NCI-H226 (cell line): ENCODE data around the gene GATM.
"Not testable (repeated sequence)": the region's sequence is repeated elsewhere in the genome, so short reads cannot be mapped to it uniquely, and the experiment has no call there.

Experiments used
- DNase-seq: peaks from one replicate; pipeline ENCODE4 v3.0.0-alpha.2; 2015

GATM gene

DNA sequence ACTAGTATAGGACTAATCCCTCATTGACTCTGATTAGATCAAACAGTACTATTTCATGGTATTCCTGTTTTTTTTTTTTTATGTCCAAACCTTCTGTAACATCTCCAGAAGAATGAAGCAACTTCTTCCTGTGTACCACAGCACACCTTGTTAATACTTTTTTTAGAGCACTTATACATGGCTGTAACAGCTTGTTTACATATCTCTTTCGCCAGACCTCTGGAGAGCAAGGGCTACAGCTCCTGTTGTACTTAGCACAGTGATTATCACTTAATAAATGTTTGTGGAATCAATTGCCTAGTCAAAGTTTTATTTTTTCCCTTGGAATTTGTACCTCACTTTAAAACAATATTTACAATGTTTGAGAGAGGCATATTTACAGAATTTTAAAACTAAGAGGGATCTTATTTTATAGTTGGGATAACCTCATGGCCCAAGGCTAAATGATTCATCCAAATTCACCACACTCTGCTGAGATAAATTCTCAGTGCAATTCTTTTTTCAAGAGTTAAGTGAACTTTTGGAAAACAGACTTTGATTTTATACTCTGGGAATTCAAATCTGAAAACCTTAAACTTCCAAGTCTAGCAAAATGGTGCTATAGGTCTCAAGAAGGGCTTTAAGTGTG is 9.2 kb upstream of the GATM start:
- no peak for DNase-seq

DNA sequence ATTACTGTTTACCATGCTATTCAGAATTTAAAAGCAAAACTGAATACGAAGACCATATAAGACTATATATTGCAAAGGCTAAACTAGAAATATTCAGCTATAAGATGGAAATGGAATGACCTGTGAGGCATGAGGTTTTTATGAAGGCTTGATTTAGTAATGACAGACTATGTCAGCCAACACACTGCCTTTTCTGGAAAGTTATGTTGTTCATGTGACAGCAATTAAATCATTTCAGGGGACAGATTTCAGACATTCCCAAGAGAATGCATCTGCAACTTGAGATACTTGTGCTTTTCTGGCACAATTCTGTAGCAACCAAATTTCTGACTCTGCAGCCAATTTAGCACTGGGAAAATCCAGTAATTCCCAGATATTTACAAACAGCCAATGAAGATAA is 8.6 kb upstream of the GATM start:
- no peak for DNase-seq

DNA sequence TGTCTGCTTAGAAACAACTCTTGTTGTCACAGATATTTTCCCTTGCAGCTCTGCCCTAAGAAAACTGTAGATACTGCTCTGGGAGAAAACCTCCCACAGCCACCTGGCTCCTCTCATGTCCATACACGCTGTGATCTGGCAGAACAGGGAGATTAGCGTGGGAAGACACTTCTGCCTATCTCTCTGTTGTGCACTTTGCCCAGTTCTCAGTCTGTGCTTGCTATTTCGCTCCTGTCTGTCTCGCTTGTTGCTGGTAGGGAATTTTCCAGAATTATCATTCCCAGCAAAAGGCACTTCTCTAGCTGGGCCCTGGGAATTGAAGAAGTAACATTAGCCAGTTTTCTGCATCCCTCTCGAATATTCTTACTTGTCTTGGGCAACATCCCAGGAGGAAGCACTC is 8.1 kb upstream of the GATM start:
- DNase-seq = no peak

DNA sequence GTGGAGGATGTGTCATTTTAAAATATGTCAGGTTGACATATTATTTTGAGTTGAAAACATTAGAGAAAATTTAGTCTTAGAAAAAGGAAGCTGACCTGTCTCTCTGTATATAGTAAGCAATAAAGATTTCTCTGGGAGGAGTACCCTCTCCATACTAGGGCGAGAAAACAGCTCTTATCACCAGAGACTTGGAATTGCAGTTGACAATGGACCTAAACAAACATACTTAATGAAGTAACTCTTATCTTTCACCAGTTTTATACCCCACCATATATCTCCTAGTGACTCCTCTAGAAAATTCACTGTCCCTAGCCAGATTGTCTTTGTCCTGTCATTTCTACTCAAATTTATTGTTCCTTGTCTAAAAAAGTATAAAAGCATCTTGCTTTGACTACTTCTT is 7.2 kb upstream of the GATM start:
- no peak for DNase-seq

DNA sequence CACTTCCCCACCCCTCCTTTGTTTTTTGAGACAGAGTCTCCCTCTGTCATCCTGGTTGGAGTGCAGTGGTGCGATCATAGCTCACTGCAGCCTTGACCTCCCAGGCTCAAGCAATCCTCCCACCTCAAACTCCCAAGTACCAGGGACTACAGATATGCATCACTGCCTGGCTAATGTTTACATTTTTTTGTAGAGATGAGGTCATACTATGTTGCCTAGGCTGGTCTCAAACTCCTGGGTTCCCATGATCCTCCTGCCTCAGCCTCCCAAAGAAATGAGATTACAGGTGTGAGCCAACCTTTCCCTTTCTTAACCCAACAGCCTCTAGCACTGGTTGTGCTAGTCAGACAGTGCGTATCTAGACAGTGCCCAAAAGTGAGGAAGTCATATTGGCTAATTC is 6.4 kb upstream of the GATM start:
- peak; percentile 36 for DNase-seq

DNA sequence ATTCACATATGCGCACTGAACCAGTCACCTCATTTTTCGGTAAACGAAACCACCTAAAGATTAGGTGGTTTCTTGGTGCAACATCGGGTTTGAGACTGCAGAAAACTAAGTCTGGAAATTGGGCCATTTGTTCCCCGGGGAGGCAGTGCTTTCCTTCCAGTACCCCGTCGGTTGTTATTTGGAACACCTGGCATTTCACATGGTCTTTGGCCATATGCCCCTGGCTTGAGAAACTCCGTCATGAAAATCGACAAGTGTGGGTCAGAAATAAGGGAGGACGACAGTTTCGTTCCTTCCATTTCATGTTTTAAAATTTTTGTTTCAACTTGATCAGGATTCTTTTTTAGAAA is 544 bp upstream of the GATM start:
- DNase-seq = no peak

DNA sequence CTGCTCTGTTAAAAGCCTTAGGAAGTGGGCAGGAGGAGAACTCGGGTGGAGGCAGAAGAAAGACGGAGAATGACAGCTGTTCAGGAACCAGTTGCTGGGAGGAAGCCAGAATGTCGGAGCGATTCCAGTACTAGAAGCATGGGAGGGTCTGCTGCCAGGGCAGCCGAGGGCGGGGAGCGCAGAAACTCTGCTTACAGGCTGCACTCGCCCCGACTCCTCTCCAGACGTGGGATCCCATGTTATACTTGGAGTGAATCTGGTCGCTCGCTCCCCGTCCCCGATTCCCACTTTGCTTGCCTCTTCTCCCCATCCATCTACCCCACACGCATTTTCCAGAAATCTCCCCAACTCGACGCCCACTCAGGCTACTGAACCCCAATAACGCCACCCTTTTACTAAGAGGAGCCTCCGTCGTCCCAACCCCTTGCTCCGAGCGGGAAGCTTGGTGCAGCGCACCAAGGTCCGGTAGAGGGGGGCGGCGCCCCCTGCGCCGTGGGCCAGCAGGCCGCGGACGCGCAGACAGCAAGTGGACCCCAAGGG is 665 bp downstream of the GATM start:
- no peak for DNase-seq

DNA sequence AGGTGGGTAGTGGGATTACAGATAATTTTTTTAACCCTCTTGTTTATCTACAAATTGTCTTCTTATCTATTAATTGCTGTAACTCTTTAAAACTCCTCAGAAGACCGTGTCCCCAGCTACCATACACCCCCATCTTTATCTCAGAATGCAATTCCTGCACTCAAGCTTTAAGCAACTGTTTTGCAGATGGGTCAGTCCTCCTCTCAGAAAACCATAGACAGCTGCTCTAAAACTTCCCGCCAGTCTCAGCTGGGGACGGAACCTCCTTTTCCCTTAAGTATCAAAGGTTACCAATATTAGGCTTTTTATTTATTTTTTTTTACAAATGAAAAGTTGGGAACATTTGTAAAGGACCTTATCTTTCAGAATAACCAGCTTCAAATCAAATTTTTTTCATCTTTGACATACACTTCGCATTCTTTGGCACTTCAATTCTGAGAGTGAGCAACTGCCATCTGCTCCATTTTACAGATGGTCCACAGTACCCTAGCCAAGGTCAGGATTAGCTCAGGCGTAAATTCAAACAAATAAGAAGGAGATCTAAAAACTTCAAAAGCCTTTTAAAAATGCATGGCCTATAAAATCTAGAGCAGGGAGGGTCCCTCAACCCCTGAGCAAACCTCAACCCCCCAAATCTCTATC is 1.3 kb downstream of the GATM start:
- no peak for DNase-seq

DNA sequence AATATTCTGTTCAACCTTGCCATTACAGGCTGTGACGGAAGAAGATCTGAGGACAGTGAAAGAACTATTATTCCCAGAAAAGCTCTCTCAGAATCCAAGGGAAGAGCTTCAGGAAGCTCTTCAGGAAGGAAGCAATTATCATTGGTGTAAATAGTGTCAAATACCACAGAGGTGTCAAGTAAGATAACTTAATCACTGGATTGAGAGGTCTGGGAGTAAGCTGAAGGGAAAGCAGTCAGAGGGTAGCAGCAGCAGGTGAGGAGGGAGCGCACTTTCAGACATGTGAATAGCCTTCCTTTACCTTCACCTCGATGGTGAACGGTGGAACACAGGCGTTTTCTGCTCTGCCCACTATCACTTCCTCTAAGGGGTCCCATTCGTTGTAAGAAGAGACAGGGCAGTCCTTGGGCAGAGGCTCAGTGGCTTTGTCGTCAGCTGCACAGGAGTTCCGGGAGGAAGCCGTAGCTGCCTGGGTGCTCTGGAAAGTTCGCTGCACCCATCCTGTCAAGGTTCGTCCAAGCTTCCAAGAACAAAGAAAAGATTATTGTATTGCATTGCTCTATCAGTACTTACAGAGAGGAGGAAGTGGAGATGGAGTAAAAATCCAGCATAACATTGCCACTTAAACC is 1.9 kb downstream of the GATM start:
- DNase-seq = no peak

DNA sequence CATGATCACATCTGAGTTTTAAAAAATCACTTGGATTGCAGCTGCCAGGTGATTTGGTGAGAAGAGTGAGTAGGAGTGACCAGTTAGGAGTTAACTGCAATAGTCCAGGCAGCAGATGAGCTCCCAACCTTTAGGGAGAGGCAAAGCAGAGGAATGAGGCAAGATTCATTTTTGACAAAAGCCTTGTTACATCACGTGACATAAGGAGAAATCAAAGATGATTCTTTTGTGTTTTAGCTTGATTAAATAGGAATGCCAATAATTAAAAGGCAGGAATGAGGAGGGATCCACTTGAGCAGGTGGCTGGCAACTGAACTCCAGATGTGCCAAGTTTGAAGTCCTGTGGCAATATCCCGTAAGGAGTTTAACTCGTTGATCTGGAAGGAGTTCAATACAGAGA is 2.5 kb downstream of the GATM start:
- no peak for DNase-seq

DNA sequence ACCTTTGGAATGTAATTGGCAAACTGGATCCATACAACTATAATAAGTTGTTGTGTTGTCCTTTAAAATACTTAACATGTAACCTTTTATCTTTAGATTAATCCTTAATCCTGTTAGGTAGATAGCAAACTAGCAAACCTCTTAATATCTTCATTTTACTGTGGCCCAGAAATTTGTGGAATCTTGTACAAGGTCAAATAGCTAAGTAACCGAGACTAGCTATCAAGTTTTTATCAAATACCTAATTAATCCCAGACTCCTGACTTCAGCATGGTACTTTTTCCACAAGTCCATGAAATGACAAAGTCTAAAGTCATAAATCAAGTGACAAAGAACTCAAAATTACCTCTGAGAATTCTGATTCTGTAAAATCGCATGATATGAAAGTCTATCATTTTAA is 4.4 kb downstream of the GATM start:
- no peak for DNase-seq

DNA sequence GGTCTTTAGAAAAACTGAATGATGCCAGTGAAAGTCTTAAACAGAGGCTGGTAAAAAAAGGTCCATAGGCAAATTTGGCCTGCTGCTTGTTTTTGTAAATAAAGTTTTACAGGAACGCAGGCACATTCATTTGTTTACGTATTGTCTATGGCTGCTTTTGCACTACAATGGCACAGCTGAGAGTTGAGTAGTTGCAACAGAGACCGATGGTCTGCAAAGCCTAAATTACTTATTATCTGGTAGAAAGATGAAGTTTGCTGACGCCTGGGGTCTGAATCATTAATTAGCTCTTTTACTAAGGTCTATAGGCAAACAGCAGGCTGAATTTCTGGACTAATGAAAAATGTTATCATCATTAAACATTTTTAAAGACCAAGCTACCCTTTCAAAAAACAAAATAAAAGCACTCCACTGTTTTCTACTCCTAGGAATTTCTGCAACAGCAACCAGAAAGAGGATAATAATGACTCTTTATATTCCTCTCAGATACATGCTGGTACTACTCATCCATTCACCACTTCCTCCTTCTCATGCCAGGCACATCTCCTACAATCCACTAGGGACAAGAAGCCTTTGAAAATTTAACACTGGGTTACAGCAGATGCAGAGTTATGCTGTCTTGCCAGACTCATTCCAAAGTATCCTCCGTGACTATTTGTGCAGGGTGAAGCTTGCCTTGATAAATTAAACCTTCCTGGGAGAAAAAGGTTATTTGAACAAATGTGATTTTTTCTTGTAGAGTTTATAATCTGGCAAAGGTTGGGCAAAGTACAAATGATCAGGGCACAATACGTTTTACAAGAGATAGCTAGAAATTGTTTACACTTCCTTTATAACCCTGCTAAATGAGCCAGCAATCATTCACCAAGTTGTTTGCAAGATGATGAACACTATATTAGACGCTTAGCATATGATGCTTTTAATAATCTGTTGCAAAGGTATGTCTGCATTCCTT is 6.0 kb downstream of the GATM start:
- no peak for DNase-seq

DNA sequence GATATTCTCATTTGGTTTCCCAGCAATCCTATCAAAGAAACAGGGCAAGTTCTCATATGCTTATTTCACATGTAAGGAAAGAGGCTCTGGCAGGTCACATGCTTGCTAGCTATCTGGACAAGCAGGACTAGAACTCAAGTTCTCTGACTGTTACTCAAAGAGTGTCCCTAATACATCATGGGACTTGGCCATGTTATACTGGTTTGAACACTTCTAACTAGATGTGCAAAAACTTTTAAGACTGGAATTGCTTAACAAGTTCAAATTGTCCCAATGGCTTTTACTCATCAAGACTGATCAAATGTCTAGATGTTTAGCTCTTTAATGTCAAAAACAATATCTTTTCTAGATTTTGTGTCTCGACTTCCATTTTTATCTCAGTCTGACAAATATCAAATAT is 6.8 kb downstream of the GATM start:
- no peak for DNase-seq

DNA sequence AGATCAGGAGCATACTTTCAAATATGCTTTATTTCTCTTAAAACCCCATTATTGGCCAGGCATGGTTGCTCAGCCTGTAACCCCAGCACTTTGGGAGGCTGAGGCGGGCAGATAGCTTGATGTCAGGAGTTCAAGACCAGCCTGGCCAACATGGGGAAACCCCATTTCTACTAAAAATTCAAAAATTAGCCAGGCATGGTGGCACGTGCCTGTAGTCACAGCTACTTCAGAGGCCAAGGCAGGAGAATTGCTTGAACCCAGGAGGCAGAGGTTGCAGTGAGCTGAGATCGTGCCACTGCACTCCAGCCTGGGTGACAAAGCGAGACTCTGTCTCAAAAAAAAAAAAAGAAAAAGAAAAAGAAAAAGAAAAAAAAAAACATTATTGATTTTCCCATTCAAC is 8.3 kb downstream of the GATM start:
- DNase-seq = not testable (repeated sequence)

DNA sequence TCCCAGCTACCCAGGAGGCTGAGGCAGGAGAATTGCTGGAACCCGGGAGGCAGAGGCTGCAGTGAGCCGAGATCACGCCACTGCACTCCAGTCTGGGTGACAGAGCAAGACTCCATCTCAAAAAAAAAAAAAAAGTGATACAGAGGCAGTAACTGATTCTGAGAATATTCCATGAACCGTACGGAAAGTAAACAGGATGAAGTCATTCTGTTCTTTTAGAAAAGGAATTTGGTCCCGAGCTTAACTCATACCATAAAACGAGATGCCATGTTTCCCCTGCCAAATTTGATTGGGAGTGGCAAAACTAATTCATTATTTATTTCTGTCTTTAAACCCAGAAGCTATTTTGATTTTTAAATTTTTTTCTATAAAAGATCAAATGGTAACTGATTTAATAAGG is 11.1 kb downstream of the GATM start:
- not testable (repeated sequence) for DNase-seq

DNA sequence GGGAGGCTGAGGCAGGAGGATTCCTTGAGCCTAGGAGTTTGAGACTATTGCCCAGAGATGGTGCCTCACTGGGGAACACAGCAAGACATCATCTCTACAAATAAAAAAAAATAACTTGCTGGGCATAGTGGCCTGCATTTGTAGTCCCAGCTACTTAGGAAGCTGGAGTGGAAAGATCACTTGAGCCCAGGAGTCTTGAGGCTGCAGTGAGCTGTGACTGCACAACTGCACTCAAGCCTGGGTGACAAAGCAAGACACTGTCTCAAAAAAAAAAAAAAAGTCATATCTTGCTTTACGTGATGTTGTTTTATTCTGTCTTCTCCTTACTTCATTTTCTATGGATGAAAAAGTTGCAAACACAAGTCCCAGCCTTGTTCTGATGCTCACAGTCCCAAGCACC is 14.1 kb downstream of the GATM start:
- no peak for DNase-seq

DNA sequence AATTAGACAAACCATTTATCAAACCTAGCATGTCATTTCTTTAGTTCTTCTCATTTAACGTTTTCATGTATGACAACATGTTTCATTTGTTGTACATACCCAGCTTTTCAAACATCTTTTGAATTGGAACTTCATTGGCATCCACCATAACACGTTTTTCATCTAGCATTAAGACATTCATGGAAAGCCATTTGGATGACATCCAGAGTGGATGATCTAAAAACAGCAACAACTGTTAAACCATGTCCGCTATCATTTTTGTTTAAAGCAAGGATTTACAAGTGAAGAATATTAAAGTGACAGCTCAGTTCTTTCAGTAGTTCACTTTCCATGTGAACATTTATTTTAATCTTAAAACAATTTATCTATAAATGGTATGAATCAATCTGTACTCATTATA is 14.5 kb downstream of the GATM start:
- DNase-seq = no peak

DNA sequence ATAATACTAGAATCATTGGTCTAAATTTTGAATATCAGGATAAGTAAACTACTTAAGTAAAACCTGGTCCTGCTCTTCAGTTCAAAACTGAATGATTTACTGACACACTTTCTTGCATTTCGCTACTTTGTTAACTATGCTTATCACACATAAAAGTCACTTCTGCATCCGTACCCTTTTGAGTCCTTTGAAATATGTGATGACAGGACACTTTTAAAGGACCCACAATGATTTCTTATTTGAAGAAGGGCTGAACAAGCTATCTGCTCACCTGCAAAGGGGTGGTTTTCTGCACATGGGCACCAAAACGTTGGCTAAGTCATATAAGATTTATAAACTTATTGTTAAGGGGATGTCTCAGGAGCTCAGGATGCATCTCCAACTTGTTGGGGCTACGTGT is 15.0 kb downstream of the GATM start:
- no peak for DNase-seq

DNA sequence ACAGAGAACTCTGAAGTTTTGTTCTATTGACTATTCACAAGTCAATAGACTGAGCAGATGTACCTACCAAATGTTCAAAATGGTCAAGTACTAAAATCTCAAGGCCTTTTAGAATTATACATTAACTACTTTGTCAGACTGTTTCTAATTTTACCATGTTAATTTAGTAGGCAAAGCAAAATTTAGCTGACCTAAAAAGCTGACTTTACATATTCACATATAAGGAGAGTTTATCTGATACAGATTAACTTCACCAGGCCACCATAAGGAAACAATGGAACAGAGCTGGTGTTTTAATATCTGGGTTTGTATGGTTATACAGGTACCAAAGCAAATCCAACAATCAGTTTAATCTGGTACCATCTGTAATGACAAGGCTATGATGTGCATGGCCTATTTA is 15.9 kb downstream of the GATM start:
- no peak for DNase-seq

DNA sequence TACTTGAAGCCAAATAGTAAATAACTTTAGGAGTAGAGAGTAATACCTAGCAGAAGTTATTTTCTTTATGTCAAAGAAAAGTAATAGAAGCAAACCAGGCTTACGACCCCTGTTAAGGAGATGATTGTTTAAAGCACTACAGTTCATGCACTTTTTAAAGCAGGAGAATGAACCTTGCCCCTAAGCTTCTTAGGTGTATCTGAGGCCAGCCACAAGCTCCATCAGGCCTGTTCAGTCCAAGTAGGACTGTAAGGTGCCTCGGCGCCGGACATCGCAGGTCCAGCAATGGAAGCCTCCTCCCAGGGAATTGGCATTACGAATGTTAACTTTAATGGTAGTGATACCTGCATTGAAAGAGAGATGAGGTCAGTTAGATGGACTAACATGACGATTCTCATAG is 16.5 kb downstream of the GATM start:
- DNase-seq = no peak

DNA sequence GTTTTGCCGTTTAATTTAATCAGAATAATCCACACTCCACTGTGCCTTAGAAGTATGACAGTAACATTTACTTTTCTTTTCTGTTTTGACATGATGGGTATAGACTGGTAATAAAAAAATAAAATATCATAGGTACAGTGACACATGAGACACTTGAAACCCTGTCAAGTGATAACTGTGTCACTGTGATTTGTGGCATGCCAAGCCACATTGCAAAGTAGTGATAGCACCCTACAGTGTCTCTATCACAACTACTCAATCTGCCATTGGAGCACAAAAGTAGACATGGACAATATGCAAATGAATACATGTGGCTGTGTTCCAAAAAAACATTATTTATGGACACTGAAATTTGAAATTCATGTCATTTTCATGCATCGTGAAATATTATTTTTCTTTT is 22.5 kb downstream of the GATM start:
- DNase-seq = no peak

DNA sequence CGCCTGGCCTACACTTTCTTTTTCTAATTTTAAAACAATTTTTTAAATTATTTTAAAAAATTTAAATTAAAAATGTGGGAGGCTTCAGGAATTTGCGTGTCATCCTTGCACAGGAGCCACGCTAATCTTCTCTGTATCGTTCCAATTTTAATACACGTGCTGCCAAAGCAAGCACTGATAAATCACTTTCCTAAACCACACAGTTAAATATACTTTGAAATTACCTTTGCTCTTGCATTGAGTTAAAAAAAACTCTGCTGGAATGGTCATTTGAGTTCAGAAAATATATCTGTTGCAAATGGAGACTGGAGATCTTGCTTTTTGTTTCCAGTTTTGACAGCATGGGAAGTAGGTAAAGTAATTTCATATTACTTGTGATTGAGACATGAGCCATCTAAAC is 23.6 kb downstream of the GATM start:
- DNase-seq = no peak

DNA sequence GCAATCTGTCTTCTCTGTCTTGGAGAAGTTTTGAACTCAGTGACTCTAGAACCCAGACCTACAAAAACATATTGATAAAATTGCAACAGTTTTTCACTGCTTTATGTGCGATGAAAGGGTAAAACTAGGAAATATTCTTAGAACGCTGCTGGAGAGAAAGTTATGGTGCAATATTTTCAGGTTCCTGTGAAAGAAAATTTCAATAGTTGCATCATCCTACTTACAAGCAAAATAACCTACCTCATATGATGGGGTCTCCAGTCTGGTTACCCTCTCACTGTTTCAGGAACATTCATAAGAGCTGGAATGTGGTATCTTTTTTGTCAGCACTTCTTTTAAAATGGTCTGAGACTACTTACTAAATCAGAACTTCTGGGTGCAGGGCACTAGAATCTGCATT is 27.1 kb downstream of the GATM start:
- no peak for DNase-seq

DNA sequence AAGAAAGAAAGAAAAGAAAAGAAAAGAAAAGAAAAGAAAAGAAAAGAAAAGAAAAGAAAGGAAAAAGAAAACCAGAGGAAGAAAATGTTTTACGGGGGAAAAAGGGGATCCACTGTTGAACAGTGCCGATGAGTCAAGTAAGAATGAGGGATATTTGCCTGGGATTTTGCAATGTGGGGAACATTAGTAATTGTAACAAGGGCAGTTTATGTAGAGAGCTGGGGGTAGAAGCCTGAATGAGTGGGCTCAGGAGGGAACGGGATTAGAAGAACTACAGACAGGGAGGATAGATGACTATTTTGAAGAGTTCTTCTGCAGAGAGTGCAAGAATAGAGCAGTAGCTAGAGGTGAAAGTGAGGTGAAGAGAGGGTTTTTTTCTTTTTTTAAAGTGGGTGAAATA is 28.7 kb downstream of the GATM start:
- DNase-seq = no peak
